BJ (cell line): ENCODE data around the gene XYLT1. TPM values are rescaled to one million over a fixed set of nuclear protein-coding genes. Genes with fewer than 3 reads are reported as not detected.

Source experiments
- CTCF ChIA-PET: fragments of 350-600 bp; formaldehyde crosslinking; extraction: SDS; loops from one replicate; lab custom pipeline; 2021; ENCODE audit warnings: antibody characterized with exemption, inconsistent platforms; lab: Yijun Ruan, JAX
- POLR2A ChIA-PET: fragments of 300-600 bp; sonication (Branson Sonifier 250); formaldehyde crosslinking; extraction: SDS; loops from one replicate; lab custom pipeline; 2021; ENCODE audit warnings: antibody characterized with exemption; lab: Charles Lee
- DNase-seq: peaks from one replicate; pipeline ENCODE4 v3.0.0-alpha.2; 2011; ENCODE audit warnings: low read depth
- H3K27me3 ChIP-seq: 2 replicates; pipeline ENCODE4 v1.6.0; 2011; ENCODE audit warnings: low read length; ENCODE audit not compliant: control insufficient read depth, insufficient read depth
- H3K36me3 ChIP-seq: 2 replicates; pipeline ENCODE4 v1.5.1; 2011; ENCODE audit warnings: low read length; ENCODE audit not compliant: control insufficient read depth, insufficient read depth
- H3K4me3 ChIP-seq: 2 replicates; pipeline ENCODE4 v1.5.1; 2011; ENCODE audit warnings: low read depth, mild to moderate bottlenecking, control low read depth, low read length
- polyA plus RNA-seq: library from polyadenylated mRNA; depleted of rRNA; stranded (reverse); fragments of >200 nt; gene quantifications from 2 replicates; pipeline ENCODE4 v1.2.3, GENCODE V29; 2011
- TF ChIP-seq, protein P1 (sequence below): IDR thresholded peaks from 2 replicates; pipeline ENCODE4 v1.5.1; 2011; ENCODE audit warnings: low read depth, mild to moderate bottlenecking, control low read depth, inconsistent platforms, low read length, moderate library complexity; ENCODE audit not compliant: insufficient read depth

The XYLT1 gene
- polyA plus RNA-seq, 1 experiment: 15.9 TPM

GRCh38 chr16:17368951-17369350 is 101.8 kb downstream of the XYLT1 start:
- Histone ChIP-seq H3K27me3 (no peaks in the 10 kb centered on the region), H3K4me3 (no peak overlapping the region), H3K36me3 (no peaks in the 10 kb centered on the region)
- DNase-seq: no peak
- TF ChIP-seq, protein P1, sequence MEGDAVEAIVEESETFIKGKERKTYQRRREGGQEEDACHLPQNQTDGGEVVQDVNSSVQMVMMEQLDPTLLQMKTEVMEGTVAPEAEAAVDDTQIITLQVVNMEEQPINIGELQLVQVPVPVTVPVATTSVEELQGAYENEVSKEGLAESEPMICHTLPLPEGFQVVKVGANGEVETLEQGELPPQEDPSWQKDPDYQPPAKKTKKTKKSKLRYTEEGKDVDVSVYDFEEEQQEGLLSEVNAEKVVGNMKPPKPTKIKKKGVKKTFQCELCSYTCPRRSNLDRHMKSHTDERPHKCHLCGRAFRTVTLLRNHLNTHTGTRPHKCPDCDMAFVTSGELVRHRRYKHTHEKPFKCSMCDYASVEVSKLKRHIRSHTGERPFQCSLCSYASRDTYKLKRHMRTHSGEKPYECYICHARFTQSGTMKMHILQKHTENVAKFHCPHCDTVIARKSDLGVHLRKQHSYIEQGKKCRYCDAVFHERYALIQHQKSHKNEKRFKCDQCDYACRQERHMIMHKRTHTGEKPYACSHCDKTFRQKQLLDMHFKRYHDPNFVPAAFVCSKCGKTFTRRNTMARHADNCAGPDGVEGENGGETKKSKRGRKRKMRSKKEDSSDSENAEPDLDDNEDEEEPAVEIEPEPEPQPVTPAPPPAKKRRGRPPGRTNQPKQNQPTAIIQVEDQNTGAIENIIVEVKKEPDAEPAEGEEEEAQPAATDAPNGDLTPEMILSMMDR: no peak
- ChIA-PET CTCF (no interaction called here), POLR2A (no interaction called here)

- ChIA-PET CTCF (no interaction called here), POLR2A (no interaction called here)
- DNase-seq: no peak
- no peaks in the 10 kb centered on the region for H3K27me3 ChIP-seq
- H3K36me3 ChIP-seq: no peaks in the 10 kb centered on the region
- no peak overlapping the region for H3K4me3 ChIP-seq
- TF ChIP-seq, protein P1: no peak
Observed at GRCh38 chr16:17368446-17368845, 102.3 kb downstream of the XYLT1 start.

GRCh38 chr16:17367923-17368322 is 102.8 kb downstream of the XYLT1 start:
- DNase-seq: no peak
- Histone ChIP-seq H3K36me3 (no peaks in the 10 kb centered on the region), H3K27me3 (no peaks in the 10 kb centered on the region), H3K4me3 (no peak overlapping the region)
- TF ChIP-seq, protein P1: no peak; the same call in 1 of the 2 replicates
- ChIA-PET CTCF (interaction anchor here (1.5 to 2.7 kb wide), 2 partner anchors 9 to 10 kb away, joined by 5 to 8 read pairs; no protein-coding TSS in a partner anchor), POLR2A (no interaction called here)

GRCh38 chr16:17367036-17367435 is 103.7 kb downstream of the XYLT1 start:
- ChIA-PET POLR2A (no interaction called here), CTCF (interaction anchor here (1.5 to 2.7 kb wide), 4 partner anchors 8 to 100 kb away, joined by 4 to 9 read pairs (median 6); no protein-coding TSS in a partner anchor)
- no peak overlapping the region for H3K4me3 ChIP-seq
- no peak for DNase-seq
- TF ChIP-seq, protein P1: no peak
- no peaks in the 10 kb centered on the region for H3K27me3 ChIP-seq
- H3K36me3 ChIP-seq: no peaks in the 10 kb centered on the region

DNA sequence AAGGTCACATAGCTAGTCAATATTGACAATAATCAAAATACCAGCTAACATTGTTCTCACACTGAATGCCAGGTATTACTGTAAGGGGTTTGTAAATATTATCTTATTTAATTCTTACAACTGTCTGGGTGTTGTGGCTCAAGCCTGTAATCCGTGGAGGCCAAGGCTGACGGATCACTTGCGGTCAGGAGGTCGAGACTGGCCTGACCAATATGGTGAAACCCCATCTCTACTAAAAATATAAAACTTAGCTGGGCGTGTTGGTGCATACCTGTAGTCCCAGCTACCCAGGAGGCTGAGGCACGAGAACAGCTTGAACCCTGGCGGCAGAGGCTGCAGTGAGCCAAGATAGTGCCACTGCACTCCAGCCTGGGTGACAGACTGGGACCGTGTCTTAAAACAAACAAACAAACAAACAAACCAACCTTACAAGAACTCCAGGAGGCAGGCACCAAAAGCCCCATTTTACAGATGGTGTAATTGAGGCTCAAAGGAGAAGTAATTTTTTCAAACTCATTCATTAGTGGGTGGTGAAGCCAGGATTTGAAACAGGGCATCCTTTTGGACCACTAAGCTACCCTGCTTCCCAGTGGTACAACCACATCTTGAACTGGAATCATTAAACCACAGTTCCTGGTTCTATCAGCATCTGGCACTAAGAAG is 104.3 kb downstream of the XYLT1 start:
- TF ChIP-seq, protein P1: no peak
- CTCF ChIA-PET: interaction anchor here (1.4 to 2.7 kb wide), 5 partner anchors 8 to 101 kb away, joined by 3 to 9 read pairs (median 5); no protein-coding TSS in a partner anchor
- H3K36me3 ChIP-seq: no peaks in the 10 kb centered on the region
- H3K27me3 ChIP-seq: no peaks in the 10 kb centered on the region
- POLR2A ChIA-PET: interaction anchor here (0.6 to 0.7 kb wide), 2 partner anchors 12 to 1478 kb away, joined by 4 to 5 read pairs; partner anchors contain the start of gene CEP20
- no peak for DNase-seq
- H3K4me3 ChIP-seq: no peak overlapping the region
